Measurements from ENCODE around the gene NAV3. TPM values are rescaled to one million over a fixed set of nuclear protein-coding genes. Genes with fewer than 3 reads are reported as not detected.

NAV3 gene
- total RNA-seq, 1 experiment from 2014 or later, result 3.0 TPM

DNA sequence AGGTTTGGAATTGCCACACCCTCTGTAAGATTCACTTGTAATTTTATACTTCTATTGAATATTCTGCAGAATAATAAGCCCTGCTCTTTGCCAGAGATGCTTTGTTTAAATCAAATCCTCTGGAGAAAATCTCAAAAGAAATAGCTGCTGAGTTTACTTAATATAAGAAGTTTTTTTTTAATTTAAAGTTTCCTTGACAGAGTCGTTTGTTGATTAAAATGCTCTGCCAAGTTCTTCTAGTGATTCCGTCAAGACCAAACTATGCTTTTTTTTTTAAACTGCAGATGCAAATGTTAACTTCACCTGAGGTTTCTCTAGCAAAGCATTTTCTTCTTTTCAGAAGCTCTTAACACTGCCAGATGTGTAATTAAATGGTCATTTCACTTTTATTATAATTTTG lies 13.4 kb upstream of the NAV3 start:
- Histone ChIP-seq H3K23ac (ENCODE audit: insufficient read length, low read depth, low read length) (no peak overlapping the region), H4K8ac (replicated peaks; ENCODE audit: insufficient read length, low read depth, low read length) (no peak overlapping the region), H3K9ac (ENCODE audit: extremely low read depth, insufficient read length, low read length) (no peak overlapping the region), H2BK15ac (ENCODE audit: low read depth, low read length) (no peak overlapping the region), H3K27me3 (ENCODE audit: insufficient read depth, low read length) (no peaks in the 10 kb centered on the region), H3K18ac (ENCODE audit: insufficient read length, low read depth, low read length) (no peak overlapping the region), H3K9me3 (ENCODE audit: control insufficient read depth, low read depth, low read length) (no peaks in the 10 kb centered on the region), H3K23me2 (ENCODE audit: insufficient read length, low read depth, low read length, poor library complexity, severe bottlenecking) (no peaks in the 10 kb centered on the region), H3K4me1 (ENCODE audit: insufficient read depth, low read length) (no peaks in the 10 kb centered on the region), H2BK5ac (ENCODE audit: insufficient read length, low read length) (no peak overlapping the region), H3K4me2 (ENCODE audit: insufficient read depth, insufficient read length, low read length) (no peak overlapping the region), H4K91ac (ENCODE audit: insufficient read length, low read depth, low read length) (no peak overlapping the region), H3K56ac (ENCODE audit: insufficient read length, low read depth, low read length) (no peak overlapping the region), H3T11ph (ENCODE audit: low read length) (no peak overlapping the region), H3K14ac (ENCODE audit: insufficient read depth, low read length) (no peak overlapping the region), H2AFZ (ENCODE audit: low read length) (no peak overlapping the region), H3K27ac (ENCODE audit: insufficient read length, low read depth, low read length) (no peak overlapping the region), H3K79me1 (ENCODE audit: insufficient read depth, low read depth, low read length, poor library complexity, severe bottlenecking) (no peaks in the 10 kb centered on the region), H4K20me1 (ENCODE audit: control insufficient read depth, insufficient read depth, insufficient read length) (no peaks in the 10 kb centered on the region), H2BK20ac (ENCODE audit: low read depth, low read length, poor library complexity, severe bottlenecking) (no peak overlapping the region), H2BK120ac (ENCODE audit: low read depth, low read length, poor library complexity, severe bottlenecking) (no peak overlapping the region), H3K79me2 (ENCODE audit: insufficient read depth, low read length) (no peaks in the 10 kb centered on the region), H2AK5ac (ENCODE audit: insufficient read length, low read length) (no peak overlapping the region), H4K5ac (ENCODE audit: insufficient read length, low read depth, low read length) (no peak overlapping the region), H2BK12ac (ENCODE audit: insufficient read length, low read depth, low read length) (no peak overlapping the region), H3K4ac (ENCODE audit: low read depth, low read length) (no peak overlapping the region)
- no peak for DNase-seq
- no peaks in the 10 kb centered on the region for H3K9me3 Mint-ChIP-seq
- no peaks in the 10 kb centered on the region for H3K36me3 Mint-ChIP-seq (ENCODE audit: insufficient read depth in 1 of 3, low read depth in 3 of 3)
- H3K4me1 Mint-ChIP-seq, result no peaks in the 10 kb centered on the region
- no peak overlapping the region for H3K27ac Mint-ChIP-seq
- no peak overlapping the region for H3K4me3 Mint-ChIP-seq
- no peaks in the 10 kb centered on the region for H3K27me3 Mint-ChIP-seq (ENCODE audit: low read depth)
- TF ChIP-seq, protein P1, sequence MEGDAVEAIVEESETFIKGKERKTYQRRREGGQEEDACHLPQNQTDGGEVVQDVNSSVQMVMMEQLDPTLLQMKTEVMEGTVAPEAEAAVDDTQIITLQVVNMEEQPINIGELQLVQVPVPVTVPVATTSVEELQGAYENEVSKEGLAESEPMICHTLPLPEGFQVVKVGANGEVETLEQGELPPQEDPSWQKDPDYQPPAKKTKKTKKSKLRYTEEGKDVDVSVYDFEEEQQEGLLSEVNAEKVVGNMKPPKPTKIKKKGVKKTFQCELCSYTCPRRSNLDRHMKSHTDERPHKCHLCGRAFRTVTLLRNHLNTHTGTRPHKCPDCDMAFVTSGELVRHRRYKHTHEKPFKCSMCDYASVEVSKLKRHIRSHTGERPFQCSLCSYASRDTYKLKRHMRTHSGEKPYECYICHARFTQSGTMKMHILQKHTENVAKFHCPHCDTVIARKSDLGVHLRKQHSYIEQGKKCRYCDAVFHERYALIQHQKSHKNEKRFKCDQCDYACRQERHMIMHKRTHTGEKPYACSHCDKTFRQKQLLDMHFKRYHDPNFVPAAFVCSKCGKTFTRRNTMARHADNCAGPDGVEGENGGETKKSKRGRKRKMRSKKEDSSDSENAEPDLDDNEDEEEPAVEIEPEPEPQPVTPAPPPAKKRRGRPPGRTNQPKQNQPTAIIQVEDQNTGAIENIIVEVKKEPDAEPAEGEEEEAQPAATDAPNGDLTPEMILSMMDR (conservative IDR thresholded peaks at IDR 0.05), result no peak
- WGBS (ENCODE audit: extremely low coverage, insufficient read length, low lambda C conversion rate), result no CpG with 5 or more reads among the region's 2 CpGs
